ENCODE data around the gene TBC1D22A. TPM values are rescaled to one million over a fixed set of nuclear protein-coding genes. Genes with fewer than 3 reads are reported as not detected.

Gene TBC1D22A
- total and polyA plus RNA-seq, 2 donors (not counting 3 experiments of a cell fraction or from before 2014, with no cell fraction given) = 26.1 to 32.4 TPM

GRCh38 chr22:47199261-47199978 is 437.0 kb downstream of the TBC1D22A start:
- H4K20me1 ChIP-seq (replicated peaks; ENCODE audit: control insufficient read depth, extremely low read depth, insufficient read depth, low read length) = no peaks in the 10 kb centered on the region
- no peaks in the 10 kb centered on the region for H3K36me3 ChIP-seq (ENCODE audit: control insufficient read depth in 2 of 2, extremely low read depth in 1 of 2, insufficient read depth in 2 of 2, low read length in 2 of 2)
- no peaks in the 10 kb centered on the region for H3K27me3 ChIP-seq (ENCODE audit: control insufficient read depth in 2 of 2, insufficient read depth in 2 of 2, low read length in 2 of 2)
- FAIRE-seq (no peak), DNase-seq (ENCODE audit: low read depth, low spot score) (no peak)
- no peaks in the 10 kb centered on the region for H3K4me1 ChIP-seq (ENCODE audit: control insufficient read depth, extremely low read depth, insufficient read depth, low read length)
- H3K9me1 ChIP-seq (replicated peaks; ENCODE audit: control insufficient read depth, extremely low read depth, insufficient read depth, low read length) = no peaks in the 10 kb centered on the region
- intact Hi-C loops (cut with micrococcal nuclease) = no loop called here
- no peak overlapping the region for H2AFZ ChIP-seq (ENCODE audit: low read depth, low read length)
- H3K4me3 ChIP-seq (replicated peaks in 1 of 3; ENCODE audit: insufficient read depth in 1 of 3, low read depth in 1 of 3, low read length in 3 of 3) = no peak overlapping the region
- no peak overlapping the region for H3K27ac ChIP-seq (ENCODE audit: insufficient read depth, low read depth, low read length)
- ChIA-PET CTCF (no interaction called here), POLR2A (no interaction called here)
- dilution Hi-C loops (cut with MboI; ENCODE audit: extremely low pct_ligation_motif_present, low sequenced_read_pairs) = no loop called here
- BruUV-seq (replicated peaks) = no TSS peak
- H3K9ac ChIP-seq (replicated peaks; ENCODE audit: extremely low read depth, insufficient read depth, low read length) = no peak overlapping the region
- TF ChIP-seq POLR2A (IDR thresholded peaks at IDR 0.05; ENCODE audit: low read depth, low read length) (no peak), FOS (IDR thresholded peaks at IDR 0.05; ENCODE audit: borderline replicate concordance, insufficient read depth, low read length) (no peak), MAX (IDR thresholded peaks at IDR 0.05; ENCODE audit: insufficient read depth, insufficient read length) (no peak)
- H3K9me3 ChIP-seq (replicated peaks; ENCODE audit: control insufficient read depth, insufficient read depth, low read length) = no peaks in the 10 kb centered on the region
- H3K79me2 ChIP-seq (ENCODE audit: control insufficient read depth, insufficient read depth, low read length) = no peaks in the 10 kb centered on the region
- no peak overlapping the region for H3K4me2 ChIP-seq (ENCODE audit: insufficient read depth, low read length)

GRCh38 chr22:47199979-47200272 is 437.5 kb downstream of the TBC1D22A start:
- dilution Hi-C loops (cut with MboI; ENCODE audit: extremely low pct_ligation_motif_present, low sequenced_read_pairs) (no loop called here), intact Hi-C loops (cut with micrococcal nuclease) (no loop called here)
- ChIA-PET POLR2A (no interaction called here), CTCF (no interaction called here)
- BruUV-seq (replicated peaks) = no TSS peak
- no peak for FAIRE-seq
- H3K9ac ChIP-seq (replicated peaks; ENCODE audit: extremely low read depth, insufficient read depth, low read length) = no peak overlapping the region
- TF ChIP-seq POLR2A (IDR thresholded peaks at IDR 0.05; ENCODE audit: low read depth, low read length) (no peak), EZH2 (IDR thresholded peaks at IDR 0.05; ENCODE audit: borderline replicate concordance, low read depth, low read length, severe bottlenecking) (no peak), POLR2AphosphoS5 (IDR thresholded peaks at IDR 0.05; ENCODE audit: insufficient read depth, low read depth, low read length) (no peak), JUN (IDR thresholded peaks at IDR 0.05; ENCODE audit: borderline replicate concordance, insufficient read depth, insufficient read length, low read depth) (no peak), MAX (IDR thresholded peaks at IDR 0.05; ENCODE audit: insufficient read depth, insufficient read length) (no peak), CTCF (IDR thresholded peaks at IDR 0.05; ENCODE audit: extremely low read depth in 1 of 2, insufficient read depth in 1 of 2, low read depth in 1 of 2, low read length in 2 of 2) (no peak), MYC (IDR thresholded peaks at IDR 0.05; ENCODE audit: low read depth, low read length) (no peak), FOS (IDR thresholded peaks at IDR 0.05; ENCODE audit: borderline replicate concordance, insufficient read depth, low read length) (no peak), GATA2 (IDR thresholded peaks at IDR 0.05; ENCODE audit: insufficient read depth, insufficient read length, low read depth, low read length) (no peak)
- H3K79me2 ChIP-seq (ENCODE audit: control insufficient read depth, insufficient read depth, low read length) = no peaks in the 10 kb centered on the region
- no peaks in the 10 kb centered on the region for H3K4me1 ChIP-seq (ENCODE audit: control insufficient read depth, extremely low read depth, insufficient read depth, low read length)
- no peak overlapping the region for H3K4me2 ChIP-seq (ENCODE audit: insufficient read depth, low read length)
- no peak overlapping the region for H2AFZ ChIP-seq (ENCODE audit: low read depth, low read length)
- H4K20me1 ChIP-seq (replicated peaks; ENCODE audit: control insufficient read depth, extremely low read depth, insufficient read depth, low read length) = no peaks in the 10 kb centered on the region
- no peak overlapping the region for H3K4me3 ChIP-seq (replicated peaks in 1 of 3; ENCODE audit: insufficient read depth in 1 of 3, low read depth in 1 of 3, low read length in 3 of 3)
- no peaks in the 10 kb centered on the region for H3K9me1 ChIP-seq (replicated peaks; ENCODE audit: control insufficient read depth, extremely low read depth, insufficient read depth, low read length)
- no peaks in the 10 kb centered on the region for H3K9me3 ChIP-seq (replicated peaks; ENCODE audit: control insufficient read depth, insufficient read depth, low read length)
- no peak for DNase-seq (ENCODE audit: low read depth, low spot score)
- H3K36me3 ChIP-seq (ENCODE audit: control insufficient read depth in 2 of 2, extremely low read depth in 1 of 2, insufficient read depth in 2 of 2, low read length in 2 of 2) = no peaks in the 10 kb centered on the region
- no peaks in the 10 kb centered on the region for H3K27me3 ChIP-seq (ENCODE audit: control insufficient read depth in 2 of 2, insufficient read depth in 2 of 2, low read length in 2 of 2)
- no peak overlapping the region for H3K27ac ChIP-seq (ENCODE audit: insufficient read depth, low read depth, low read length)
